GM10266 (cell line): ENCODE results near the gene PHLDB1.
"Not testable (repeated sequence)": the region's sequence is repeated elsewhere in the genome, so short reads cannot be mapped to it uniquely, and the experiment has no call there.

Source experiments
- DNase-seq: peaks from one replicate; pipeline ENCODE4 v3.0.0; 2012; ENCODE audit errors: extremely low spot score
- TF ChIP-seq, protein P1 (sequence below): IDR thresholded peaks from 2 replicates; pipeline ENCODE4 v1.5.1; 2012; ENCODE audit warnings: mild to moderate bottlenecking, low read depth; ENCODE audit not compliant: control insufficient read depth, insufficient read depth; ENCODE audit errors: missing control alignments

PHLDB1 gene

DNA sequence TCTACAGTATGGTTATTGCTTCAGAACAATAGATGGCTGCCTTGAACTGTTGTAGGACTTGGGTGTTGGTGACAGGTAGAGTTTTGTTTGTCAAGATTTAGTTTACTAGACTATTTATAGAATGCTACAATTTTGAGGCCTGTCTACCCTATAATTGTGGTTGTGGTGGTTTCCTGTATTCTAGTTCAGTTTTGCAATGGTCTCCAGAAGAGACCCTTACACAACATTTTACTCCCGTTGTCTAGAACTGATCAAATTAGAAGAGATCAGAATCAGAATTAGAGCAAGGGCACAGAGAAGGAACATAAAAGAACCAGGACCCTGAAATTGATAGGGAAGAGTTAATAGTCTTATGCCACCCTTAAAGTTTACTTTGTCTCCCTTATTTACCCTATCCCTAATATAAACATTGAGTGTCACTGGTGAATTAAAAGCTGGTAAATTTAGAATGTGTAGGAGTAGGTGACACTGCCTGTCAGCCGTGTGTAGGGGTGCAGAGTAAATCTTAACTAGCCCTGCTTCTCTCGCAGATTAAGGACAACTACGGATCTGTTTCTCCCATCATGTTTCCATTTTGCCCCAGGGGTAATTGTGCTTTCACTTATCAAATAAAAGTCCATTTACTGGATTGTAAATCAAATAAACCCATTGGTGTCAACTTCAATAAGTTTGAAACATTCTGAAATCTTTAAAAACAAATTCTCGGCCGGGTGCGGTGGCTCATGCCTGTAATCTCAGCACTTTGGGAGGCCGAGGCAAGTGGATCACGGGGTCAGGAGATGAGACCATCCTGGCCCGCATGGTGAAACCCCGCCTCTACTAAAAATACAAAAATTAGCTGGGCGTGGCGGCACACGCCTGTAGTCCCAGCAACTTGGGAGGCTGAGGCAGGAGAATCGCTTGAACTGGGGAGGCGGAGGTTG lies 10.9 kb upstream of the PHLDB1 start:
- no peak for DNase-seq
- TF ChIP-seq, protein P1, sequence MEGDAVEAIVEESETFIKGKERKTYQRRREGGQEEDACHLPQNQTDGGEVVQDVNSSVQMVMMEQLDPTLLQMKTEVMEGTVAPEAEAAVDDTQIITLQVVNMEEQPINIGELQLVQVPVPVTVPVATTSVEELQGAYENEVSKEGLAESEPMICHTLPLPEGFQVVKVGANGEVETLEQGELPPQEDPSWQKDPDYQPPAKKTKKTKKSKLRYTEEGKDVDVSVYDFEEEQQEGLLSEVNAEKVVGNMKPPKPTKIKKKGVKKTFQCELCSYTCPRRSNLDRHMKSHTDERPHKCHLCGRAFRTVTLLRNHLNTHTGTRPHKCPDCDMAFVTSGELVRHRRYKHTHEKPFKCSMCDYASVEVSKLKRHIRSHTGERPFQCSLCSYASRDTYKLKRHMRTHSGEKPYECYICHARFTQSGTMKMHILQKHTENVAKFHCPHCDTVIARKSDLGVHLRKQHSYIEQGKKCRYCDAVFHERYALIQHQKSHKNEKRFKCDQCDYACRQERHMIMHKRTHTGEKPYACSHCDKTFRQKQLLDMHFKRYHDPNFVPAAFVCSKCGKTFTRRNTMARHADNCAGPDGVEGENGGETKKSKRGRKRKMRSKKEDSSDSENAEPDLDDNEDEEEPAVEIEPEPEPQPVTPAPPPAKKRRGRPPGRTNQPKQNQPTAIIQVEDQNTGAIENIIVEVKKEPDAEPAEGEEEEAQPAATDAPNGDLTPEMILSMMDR = no peak

- TF ChIP-seq, protein P1 = no peak
- DNase-seq = no peak
These were observed 9.9 kb upstream of the PHLDB1 start for GRCh38 chr11:118597556-118597955.

GRCh38 chr11:118602331-118602730 lies 5.1 kb upstream of the PHLDB1 start:
- TF ChIP-seq, protein P1 = no peak
- no peak for DNase-seq

DNA sequence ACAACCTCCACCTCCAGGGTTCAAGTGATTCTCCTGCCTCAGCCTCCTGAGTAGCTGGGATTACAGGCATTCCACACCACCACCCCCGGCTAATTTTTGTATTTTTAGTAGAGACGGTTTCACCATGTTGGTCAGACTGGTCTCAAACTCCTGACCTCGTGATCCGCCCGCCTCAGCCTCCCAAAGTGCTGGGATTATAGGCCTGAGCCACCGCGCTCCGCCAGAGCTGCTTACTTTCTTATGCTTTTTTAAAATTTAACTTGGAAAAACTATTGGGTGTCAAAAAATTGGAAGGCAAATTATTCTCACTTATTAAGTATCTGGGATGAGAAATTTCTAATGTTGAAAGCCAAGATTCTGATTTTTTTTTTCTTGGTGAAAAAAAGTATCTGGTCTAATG lies 3.7 kb upstream of the PHLDB1 start:
- DNase-seq = not testable (repeated sequence)

DNA sequence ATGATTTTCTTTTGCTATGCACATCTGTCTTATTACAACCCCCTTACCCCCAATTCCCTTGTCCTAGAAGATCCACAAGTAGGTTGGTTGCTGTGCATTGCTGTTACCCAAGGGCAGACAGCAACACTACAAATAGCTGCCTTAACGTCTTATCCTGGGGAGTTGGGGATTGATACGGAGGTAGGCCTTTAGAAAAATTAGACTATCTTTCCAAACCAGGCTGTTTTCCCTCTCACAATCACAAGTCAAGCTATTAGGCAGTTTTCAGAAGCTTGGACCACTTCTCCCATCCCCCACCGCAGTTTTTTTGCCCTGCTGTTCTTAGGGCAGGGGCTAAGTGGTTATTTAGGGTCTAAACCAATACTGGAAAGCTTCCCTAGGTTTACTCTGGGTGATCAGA lies 2.8 kb upstream of the PHLDB1 start:
- no peak for DNase-seq
- TF ChIP-seq, protein P1 = no peak

GRCh38 chr11:118605116-118605867 lies 2.1 kb upstream of the PHLDB1 start:
- DNase-seq = no peak

GRCh38 chr11:118606157-118606843 lies 1.1 kb upstream of the PHLDB1 start:
- no peak for DNase-seq
- TF ChIP-seq, protein P1 = no peak

More at GRCh38 chr11:118605116-118605867, 2.1 kb upstream of the PHLDB1 start:
- TF ChIP-seq, protein P1 = no peak
